Caco-2 (cell line): Measurements from ENCODE around the gene FAM170A. TPM values are rescaled to one million over a fixed set of nuclear protein-coding genes. Genes with fewer than 3 reads are reported as not detected.

ENCODE experiments used
- BruUV-seq: library from RNA; stranded (reverse); fragments of 400-500 nt; replicated peaks from 2 replicates; lab custom pipeline; 2021; lab: Mats Ljungman, UMichigan
- CTCF ChIA-PET: fragments of 300-600 bp; sonication (Branson Sonifier 250); formaldehyde crosslinking; loops from one replicate; lab custom pipeline; 2022; ENCODE audit warnings: antibody characterized with exemption; lab: Charles Lee
- POLR2A ChIA-PET: fragments of 300-600 bp; sonication (Branson Sonifier 250); formaldehyde crosslinking; loops from one replicate; lab custom pipeline; 2022; ENCODE audit warnings: antibody characterized with exemption; lab: Charles Lee
- DNase-seq, 2 experiments: peaks; one replicate each; pipeline versions ENCODE4 v3.0.0 to v3.0.0-alpha.2; 2020 to 2022
- H3K27me3 ChIP-seq: replicated peaks from 2 replicates; pipeline ENCODE4 v1.6.0; 2011; ENCODE audit warnings: low read length; ENCODE audit not compliant: control insufficient read depth, insufficient read depth
- H3K36me3 ChIP-seq: 2 replicates; pipeline ENCODE4 v1.5.1; 2011; ENCODE audit warnings: low read length; ENCODE audit not compliant: control insufficient read depth, insufficient read depth
- H3K4me1 ChIP-seq: fragments of 250-450 bp; sonication (Bioruptor Pico); 2 replicates; pipeline ENCODE4 v1.5.1; 2020; ENCODE audit warnings: mild to moderate bottlenecking
- H3K4me3 ChIP-seq: 2 replicates; pipeline ENCODE4 v1.5.1; 2011; ENCODE audit warnings: low read depth, mild to moderate bottlenecking, control low read depth, low read length
- H3K9me3 ChIP-seq: fragments of 250-450 bp; sonication (Bioruptor Pico); 2 replicates; pipeline ENCODE4 v1.5.1; 2020; ENCODE audit warnings: mild to moderate bottlenecking, moderate library complexity
- H3K27ac Mint-ChIP-seq: one replicate; pipeline ENCODE4 v1.8.0; 2022; ENCODE audit warnings: mixed read lengths; ENCODE audit not compliant: unreplicated experiment
- H3K27me3 Mint-ChIP-seq: one replicate; pipeline ENCODE4 v1.8.0; 2022; ENCODE audit warnings: mixed read lengths; ENCODE audit not compliant: insufficient read depth, unreplicated experiment
- H3K36me3 Mint-ChIP-seq: one replicate; pipeline ENCODE4 v1.8.0; 2022; ENCODE audit warnings: mild to moderate bottlenecking, mixed read lengths; ENCODE audit not compliant: insufficient read depth, unreplicated experiment
- H3K4me1 Mint-ChIP-seq: one replicate; pipeline ENCODE4 v1.8.0; 2022; ENCODE audit warnings: low read depth, mixed read lengths; ENCODE audit not compliant: unreplicated experiment
- H3K4me3 Mint-ChIP-seq: one replicate; pipeline ENCODE4 v1.8.0; 2022; ENCODE audit warnings: mild to moderate bottlenecking, moderate library complexity, mixed read lengths; ENCODE audit not compliant: unreplicated experiment
- H3K9me3 Mint-ChIP-seq: one replicate; pipeline ENCODE4 v1.8.0; 2022; ENCODE audit warnings: mixed read lengths; ENCODE audit not compliant: unreplicated experiment
- CTCF ChIP-seq, 2 experiments: fragments of 200-600 bp in 1 of 2; IDR thresholded peaks; 1 replicate in 1 of 2; 2 replicates in 1 of 2; pipeline versions ENCODE4 v1.5.1 to v1.8.0; 2011 to 2022; ENCODE audit warnings: antibody characterized with exemption in 1 of 2, control low read depth in 1 of 2, inconsistent platforms in 1 of 2, low read depth in 1 of 2, low read length in 1 of 2, mild to moderate bottlenecking in 1 of 2, moderate library complexity in 1 of 2; ENCODE audit not compliant: insufficient read depth in 1 of 2, severe bottlenecking in 1 of 2, unreplicated experiment in 1 of 2
- intact Hi-C: fragments of 100-400 bp; cut with micrococcal nuclease; formaldehyde crosslinking; loops from one replicate; pipeline ENCODE4 v1.10.0; 2022; ENCODE audit not compliant: unreplicated experiment
- total RNA-seq: library from RNA; stranded (reverse); gene quantifications from 2 replicates; pipeline ENCODE4 v1.2.3, GENCODE V29; 2022

FAM170A gene
- total RNA-seq, 1 experiment from 2014 or later: not detected

- no peak overlapping the region for H3K27ac Mint-ChIP-seq
- peaks cover 24% of the 10 kb centered on the region for H3K9me3 Mint-ChIP-seq
- no peaks in the 10 kb centered on the region for H3K27me3 ChIP-seq
- no peak overlapping the region for H3K4me3 Mint-ChIP-seq
- H3K36me3 Mint-ChIP-seq: no peaks in the 10 kb centered on the region
- H3K4me3 ChIP-seq: no peak overlapping the region
- H3K9me3 ChIP-seq: 0 out of 2 replicates have a peak, but pooled peaks cover 3% of the 10 kb centered on the region
- DNase-seq: no peak
- TF ChIP-seq CTCF (IDR thresholded peaks at IDR 0.05; ENCODE audit: insufficient read depth in 1 of 2, low read depth in 1 of 2, low read length in 1 of 2, severe bottlenecking in 1 of 2, unreplicated experiment in 1 of 2): no peak
- no peaks in the 10 kb centered on the region for H3K36me3 ChIP-seq
- intact Hi-C loops: no loop called here
- no peaks in the 10 kb centered on the region for H3K27me3 Mint-ChIP-seq
- ChIA-PET CTCF (no interaction called here), POLR2A (no interaction called here)
- no peaks in the 10 kb centered on the region for H3K4me1 ChIP-seq
- BruUV-seq: no TSS peak
- H3K4me1 Mint-ChIP-seq: no peaks in the 10 kb centered on the region
Measured at GRCh38 chr5:119596046-119596445, 33.3 kb upstream of the FAM170A start.

- Histone ChIP-seq H3K36me3 (no peaks in the 10 kb centered on the region), H3K27me3 (no peaks in the 10 kb centered on the region), H3K4me3 (no peak overlapping the region), H3K9me3 (0 out of 2 replicates have a peak, but pooled peaks cover 3% of the 10 kb centered on the region), H3K4me1 (no peaks in the 10 kb centered on the region)
- TF ChIP-seq CTCF (IDR thresholded peaks at IDR 0.05; ENCODE audit: insufficient read depth in 1 of 2, low read depth in 1 of 2, low read length in 1 of 2, severe bottlenecking in 1 of 2, unreplicated experiment in 1 of 2): no peak
- POLR2A ChIA-PET: no interaction called here
- CTCF ChIA-PET: no interaction called here
- intact Hi-C loops: no loop called here
- Mint-ChIP-seq H3K36me3 (no peaks in the 10 kb centered on the region), H3K27me3 (no peaks in the 10 kb centered on the region), H3K4me1 (no peaks in the 10 kb centered on the region), H3K4me3 (no peak overlapping the region), H3K27ac (peak overlapping the region; percentile 65), H3K9me3 (peaks cover 27% of the 10 kb centered on the region)
- no peak for DNase-seq
- BruUV-seq: no TSS peak
Measured at GRCh38 chr5:119597728-119598298, 31.5 kb upstream of the FAM170A start.

GRCh38 chr5:119613937-119614336 lies 15.4 kb upstream of the FAM170A start:
- no peaks in the 10 kb centered on the region for H3K4me1 ChIP-seq
- Mint-ChIP-seq H3K27ac (no peak overlapping the region), H3K4me1 (peaks cover 7% of the 10 kb centered on the region), H3K4me3 (no peak overlapping the region), H3K36me3 (no peaks in the 10 kb centered on the region), H3K9me3 (no peaks in the 10 kb centered on the region), H3K27me3 (peaks cover 4% of the 10 kb centered on the region)
- H3K36me3 ChIP-seq: no peaks in the 10 kb centered on the region
- H3K27me3 ChIP-seq: no peaks in the 10 kb centered on the region
- no peak for DNase-seq
- TF ChIP-seq CTCF (IDR thresholded peaks at IDR 0.05; ENCODE audit: insufficient read depth in 1 of 2, low read depth in 1 of 2, low read length in 1 of 2, severe bottlenecking in 1 of 2, unreplicated experiment in 1 of 2): no peak
- no peak overlapping the region for H3K4me3 ChIP-seq
- intact Hi-C loops: no loop called here
- CTCF ChIA-PET: no interaction called here
- POLR2A ChIA-PET: no interaction called here
- no TSS peak for BruUV-seq
- H3K9me3 ChIP-seq: no peaks in the 10 kb centered on the region
